ENCODE data around the gene STUM. TPM values are rescaled to one million over a fixed set of nuclear protein-coding genes. Genes with fewer than 3 reads are reported as not detected.
"Not testable (repeated sequence)": the region's sequence is repeated elsewhere in the genome, so short reads cannot be mapped to it uniquely, and the experiment has no call there.

The STUM gene
- total RNA-seq, 1 donor from 2014 or later = not detected

DNA sequence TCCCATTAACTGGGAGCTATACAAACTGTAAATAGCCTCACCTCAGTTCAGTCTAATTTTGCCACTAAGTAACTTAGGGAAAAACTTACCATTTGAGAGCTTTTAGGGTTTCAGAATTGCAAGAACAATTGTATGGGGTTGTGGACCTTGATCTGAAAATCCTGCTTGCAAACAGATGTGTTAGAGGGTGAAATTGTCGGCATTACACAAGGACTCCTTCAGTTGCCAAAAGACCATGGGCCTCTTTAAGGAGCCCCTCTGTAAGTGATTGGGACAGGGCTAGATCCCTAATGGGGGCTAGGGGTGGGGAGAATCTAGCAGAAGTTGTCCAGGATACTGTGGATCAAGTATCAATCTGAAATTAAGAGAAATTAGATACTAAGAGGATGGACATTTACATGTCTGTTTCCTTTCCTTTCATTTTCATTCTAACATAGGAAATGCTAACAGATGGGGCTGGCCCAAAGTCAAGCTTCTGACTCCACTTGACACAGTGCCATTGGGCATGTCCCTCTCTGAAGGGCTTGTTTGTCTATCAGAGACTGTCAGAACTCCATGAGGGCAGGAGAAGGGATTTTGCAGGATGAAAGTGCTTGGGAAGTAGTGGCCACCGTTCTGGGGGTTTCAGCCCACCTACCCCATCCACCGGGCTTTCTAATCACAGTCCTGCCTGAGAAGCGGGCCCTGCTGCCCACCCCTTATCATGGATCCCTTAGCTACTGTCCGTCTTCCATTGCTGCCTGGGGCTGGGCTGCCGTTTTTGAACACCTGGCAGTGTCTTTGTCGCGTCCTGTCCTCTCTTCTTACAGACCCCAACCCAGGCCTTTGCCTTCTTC lies 54.7 kb downstream of the STUM start:
- DNase-seq (ENCODE audit: low read depth, low spot score) = peak; percentile 5

DNA sequence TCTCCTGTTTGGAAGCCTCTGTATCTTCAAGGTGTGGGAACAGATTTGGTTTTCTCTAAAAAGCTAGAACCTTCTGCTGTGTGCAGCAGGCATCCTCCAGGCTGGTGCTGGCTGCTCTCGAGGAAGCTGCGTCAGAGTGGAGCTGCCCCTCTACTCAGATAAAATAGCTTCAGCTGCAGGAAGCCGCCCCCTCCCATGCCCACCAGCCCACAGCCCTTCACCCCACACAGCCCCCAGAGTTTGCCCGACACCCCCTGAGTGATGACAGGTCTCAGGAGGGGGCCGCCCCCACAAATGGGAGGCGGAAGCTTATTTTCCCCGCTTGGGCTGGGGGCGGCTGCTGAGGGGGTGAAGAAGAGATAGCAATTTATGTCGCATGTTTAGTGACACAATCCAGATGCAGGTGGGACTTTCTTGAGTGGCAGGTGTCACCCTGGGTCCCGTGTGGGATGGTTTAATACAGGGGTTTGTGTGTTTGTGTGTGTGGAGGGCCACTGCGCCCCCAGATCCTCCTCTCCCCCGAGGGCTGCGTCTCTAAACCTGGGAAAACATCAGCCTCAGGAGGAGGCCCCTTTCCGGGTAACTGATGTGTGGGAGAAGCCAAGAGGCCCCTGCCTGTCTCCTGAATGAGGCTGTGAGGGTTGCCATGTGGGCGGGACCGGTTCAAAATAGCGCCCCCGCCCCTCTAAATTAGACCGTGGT lies 55.4 kb downstream of the STUM start:
- no peak for DNase-seq (ENCODE audit: low read depth, low spot score)

GRCh38 chr1:226604560-226605317 lies 56.2 kb downstream of the STUM start:
- DNase-seq (ENCODE audit: low read depth, low spot score) = no peak

- DNase-seq (ENCODE audit: low read depth, low spot score) = no peak
Measured at GRCh38 chr1:226605318-226605950, 56.9 kb downstream of the STUM start.

GRCh38 chr1:226606311-226607267 lies 58.0 kb downstream of the STUM start:
- no peak for DNase-seq (ENCODE audit: low read depth, low spot score)

DNA sequence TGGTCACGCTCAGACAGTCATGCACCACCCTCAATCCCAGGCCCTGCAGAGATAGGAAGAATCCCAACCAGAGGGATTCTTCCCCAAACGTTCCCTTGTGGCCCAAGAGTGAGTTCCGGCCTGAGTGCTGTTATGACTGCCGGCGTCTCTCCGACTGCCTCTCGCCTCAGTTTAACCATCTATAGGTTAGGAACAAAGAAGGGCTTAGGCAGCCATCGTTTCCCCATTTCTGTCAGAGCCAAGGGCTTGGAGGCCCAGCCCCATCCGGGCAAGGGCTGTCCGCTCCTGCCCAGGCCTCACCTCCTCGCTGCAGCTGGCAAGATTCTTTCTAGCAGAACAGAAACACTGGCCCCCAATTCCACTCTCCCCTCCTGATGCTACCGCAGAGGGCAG lies 58.7 kb downstream of the STUM start:
- DNase-seq (ENCODE audit: low read depth, low spot score) = no peak

DNA sequence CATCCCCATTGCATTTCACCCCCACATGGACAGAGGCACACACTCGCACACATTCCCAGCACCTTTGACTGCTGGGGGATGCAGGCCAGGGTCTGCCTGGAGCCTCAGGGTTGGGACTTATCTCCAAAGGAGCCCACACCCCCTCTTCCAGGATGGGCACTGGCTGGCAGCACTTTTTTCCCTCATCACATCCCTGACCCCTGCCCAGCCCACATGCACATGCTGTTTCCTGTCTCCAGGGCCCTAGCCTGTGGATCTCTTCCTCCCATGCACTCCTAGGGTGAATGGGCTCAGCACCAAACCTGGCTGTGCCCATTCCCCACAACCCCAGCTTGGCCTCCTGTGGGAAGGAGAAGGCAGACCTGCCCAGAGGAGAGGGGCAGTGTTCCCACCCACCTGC lies 59.3 kb downstream of the STUM start:
- no peak for DNase-seq (ENCODE audit: low read depth, low spot score)

GRCh38 chr1:226608699-226609505 lies 60.3 kb downstream of the STUM start:
- DNase-seq (ENCODE audit: low read depth, low spot score) = peak; percentile 15

GRCh38 chr1:226609836-226610455 lies 61.4 kb downstream of the STUM start:
- no peak for DNase-seq (ENCODE audit: low read depth, low spot score)

GRCh38 chr1:226610671-226611070 lies 62.1 kb downstream of the STUM start:
- no peak for DNase-seq (ENCODE audit: low read depth, low spot score)

- DNase-seq (ENCODE audit: low read depth, low spot score) = no peak
Measured at GRCh38 chr1:226611301-226611700, 62.7 kb downstream of the STUM start.

GRCh38 chr1:226611980-226612379 lies 63.4 kb downstream of the STUM start:
- DNase-seq (ENCODE audit: low read depth, low spot score) = not testable (repeated sequence)

GRCh38 chr1:226615876-226616275 lies 67.3 kb downstream of the STUM start:
- no peak for DNase-seq (ENCODE audit: low read depth, low spot score)

- DNase-seq (ENCODE audit: low read depth, low spot score) = no peak
Measured at GRCh38 chr1:226616636-226617035, 68.1 kb downstream of the STUM start.

- DNase-seq (ENCODE audit: low read depth, low spot score) = no peak
Measured at GRCh38 chr1:226617109-226617508, 68.5 kb downstream of the STUM start.

DNA sequence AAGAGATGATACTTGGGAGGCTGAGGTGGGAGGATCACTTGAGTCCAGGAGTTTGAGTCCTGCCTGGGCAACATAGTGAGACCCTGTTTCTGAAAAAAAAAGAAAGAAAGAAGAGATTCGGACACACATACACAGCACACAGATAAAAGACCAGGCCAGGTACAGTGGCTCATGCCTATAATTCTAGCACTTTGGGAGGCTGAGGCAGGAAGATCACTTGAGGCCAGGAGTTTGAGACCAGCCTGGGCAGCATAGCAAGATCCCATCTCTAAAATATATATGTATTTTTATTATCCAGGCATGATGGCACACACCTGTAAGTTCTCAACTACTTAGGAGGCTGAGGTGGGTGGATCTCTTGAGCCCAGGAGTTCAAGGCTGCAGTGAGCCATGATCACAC lies 69.2 kb downstream of the STUM start:
- DNase-seq (ENCODE audit: low read depth, low spot score) = not testable (repeated sequence)

GRCh38 chr1:226618380-226618779 lies 69.8 kb downstream of the STUM start:
- DNase-seq (ENCODE audit: low read depth, low spot score) = no peak

- DNase-seq (ENCODE audit: low read depth, low spot score) = no peak
Measured at GRCh38 chr1:226619031-226619430, 70.5 kb downstream of the STUM start.

GRCh38 chr1:226622012-226622411 lies 73.4 kb downstream of the STUM start:
- no peak for DNase-seq (ENCODE audit: low read depth, low spot score)
